Brain microvascular endothelial cell (primary cell): Measurements from ENCODE around the gene DAPL1.

Source experiments
- DNase-seq: peaks from one replicate; pipeline ENCODE4 v3.0.0-alpha.2; 2020
- H3K27ac ChIP-seq: fragments of 250-450 bp; sonication (Bioruptor Pico); 2 replicates; pipeline ENCODE4 v1.5.1; 2020; ENCODE audit warnings: mild to moderate bottlenecking, moderate library complexity
- H3K27me3 ChIP-seq: fragments of 250-450 bp; sonication (Bioruptor Pico); replicated peaks from 2 replicates; pipeline ENCODE4 v1.5.1; 2020; ENCODE audit warnings: mild to moderate bottlenecking
- H3K36me3 ChIP-seq: fragments of 250-450 bp; sonication (Bioruptor Pico); replicated peaks from 2 replicates; pipeline ENCODE4 v1.5.1; 2020; ENCODE audit warnings: mild to moderate bottlenecking
- H3K4me3 ChIP-seq: 2 replicates; pipeline ENCODE4 v1.5.1; 2011; ENCODE audit warnings: low read depth, mild to moderate bottlenecking, control low read depth, low read length, moderate library complexity
- CTCF ChIP-seq: IDR thresholded peaks from 2 replicates; pipeline ENCODE4 v1.5.1; 2011; ENCODE audit warnings: low read depth, mild to moderate bottlenecking, moderate library complexity, low read length, control low read depth, inconsistent platforms; ENCODE audit errors: missing control alignments
- in situ Hi-C: cut with HindIII; loops from 2 replicates; pipeline ENCODE4 v1.10.0; 2017; ENCODE audit warnings: low sequenced_read_pairs, low pct_ligation_motif_present

Gene DAPL1

GRCh38 chr2:158795195-158795924, at the start of gene DAPL1:
DAPL1 (plus strand) TSS chr2:158795317; CDS start chr2:158795373, 56 bp downstream.
- no peak for DNase-seq
- no peaks in the 10 kb centered on the region for H3K36me3 ChIP-seq
- H3K4me3 ChIP-seq, result no peak within 1 kb of the TSS
- no peak for TF ChIP-seq CTCF
- in situ Hi-C loops, result no loop called here
- H3K27me3 ChIP-seq, result peaks cover 7% of the 10 kb centered on the region
- no peak within 1 kb of the TSS for H3K27ac ChIP-seq

- no peak for DNase-seq
- in situ Hi-C loops, result no loop called here
- Histone ChIP-seq H3K27ac (no peak overlapping the region), H3K36me3 (no peaks in the 10 kb centered on the region), H3K4me3 (no peak overlapping the region), H3K27me3 (peaks cover 9% of the 10 kb centered on the region)
- TF ChIP-seq CTCF, result no peak
Measured at GRCh38 chr2:158745866-158746382, 49.2 kb upstream of the DAPL1 start.

GRCh38 chr2:158746488-158746887, 48.6 kb upstream of the DAPL1 start:
- H3K27ac ChIP-seq, result no peak overlapping the region
- peaks cover 9% of the 10 kb centered on the region for H3K27me3 ChIP-seq
- H3K36me3 ChIP-seq, result no peaks in the 10 kb centered on the region
- in situ Hi-C loops, result no loop called here
- DNase-seq, result no peak
- no peak for TF ChIP-seq CTCF
- no peak overlapping the region for H3K4me3 ChIP-seq

- Histone ChIP-seq H3K36me3 (no peaks in the 10 kb centered on the region), H3K4me3 (no peak overlapping the region), H3K27me3 (peaks cover 9% of the 10 kb centered on the region), H3K27ac (no peak overlapping the region)
- no peak for DNase-seq
- in situ Hi-C loops, result no loop called here
- TF ChIP-seq CTCF, result no peak
Measured at GRCh38 chr2:158747281-158747680, 47.8 kb upstream of the DAPL1 start.

GRCh38 chr2:158748926-158749590, 46.1 kb upstream of the DAPL1 start:
- in situ Hi-C loops, result no loop called here
- no peak for DNase-seq
- TF ChIP-seq CTCF, result no peak
- no peak overlapping the region for H3K27ac ChIP-seq
- no peaks in the 10 kb centered on the region for H3K36me3 ChIP-seq
- H3K27me3 ChIP-seq, result peaks cover 9% of the 10 kb centered on the region
- no peak overlapping the region for H3K4me3 ChIP-seq
